H1 (cell line): ENCODE data around the gene WNK2.

Experiments
- CEBPB ChIP-seq: IDR thresholded peaks from 2 replicates; pipeline ENCODE4 v1.6.1; 2012; ENCODE audit warnings: low read depth, low read length
- CHD2 ChIP-seq: IDR thresholded peaks from 2 replicates; pipeline ENCODE4 v1.6.1; 2012; ENCODE audit warnings: low read length, improper control_type of control experiment
- CTCF ChIP-seq, 3 experiments: IDR thresholded peaks; 1 replicate in 2 of 3; 2 replicates in 1 of 3; pipeline versions ENCODE4 v1.5.1 to v1.6.1; 2011; ENCODE audit warnings: low read length in 3 of 3, mild to moderate bottlenecking in 3 of 3, inconsistent platforms in 2 of 3, low read depth in 1 of 3, moderate library complexity in 1 of 3; ENCODE audit not compliant: insufficient read depth in 1 of 3; ENCODE audit errors: control extremely low read depth in 1 of 3
- POLR2A ChIP-seq, 2 experiments: IDR thresholded peaks; 1 replicate in 1 of 2; 2 replicates in 1 of 2; pipeline ENCODE4 v1.6.1; 2011; ENCODE audit warnings: low read depth in 2 of 2, low read length in 2 of 2, mild to moderate bottlenecking in 2 of 2; ENCODE audit errors: control extremely low read depth in 1 of 2
- POLR2AphosphoS5 ChIP-seq: IDR thresholded peaks from 2 replicates; pipeline ENCODE4 v1.6.1; 2011; ENCODE audit warnings: low read depth, low read length
- RFX5 ChIP-seq: IDR thresholded peaks from 2 replicates; pipeline ENCODE4 v1.6.1; 2011; ENCODE audit warnings: low read depth, low read length, improper control_type of control experiment, borderline replicate concordance
- TEAD4 ChIP-seq: IDR thresholded peaks from 2 replicates; pipeline ENCODE4 v1.6.1; 2012; ENCODE audit warnings: low read depth, low read length, inconsistent platforms, mixed read lengths

- no peak for TF ChIP-seq RFX5
- TF ChIP-seq POLR2A (IDR thresholded peaks at IDR 0.05; ENCODE audit: control extremely low read depth in 1 of 2, low read depth in 2 of 2, low read length in 2 of 2), result no peak
- TF ChIP-seq CEBPB, result no peak
- no peak for TF ChIP-seq POLR2AphosphoS5
- TF ChIP-seq CTCF (IDR thresholded peaks at IDR 0.05; ENCODE audit: control extremely low read depth in 1 of 3, insufficient read depth in 1 of 3, low read depth in 1 of 3, low read length in 3 of 3), result no peak
- no peak for TF ChIP-seq TEAD4
- TF ChIP-seq CHD2, result no peak
These were observed 46.2 kb downstream of the WNK2 start for GRCh38 chr9:93230185-93230584.
